ENCODE data around the gene GLI3. TPM values are rescaled to one million over a fixed set of nuclear protein-coding genes. Genes with fewer than 3 reads are reported as not detected.

The GLI3 gene
- polyA plus RNA-seq, 1 of the 3 experiments (the other 2 are of a cell fraction) = 0.08 TPM

- no peak for TF ChIP-seq NFIC (IDR thresholded peaks at IDR 0.05; ENCODE audit: borderline replicate concordance)
- no peak for TF ChIP-seq RXRA (IDR thresholded peaks at IDR 0.05; ENCODE audit: borderline replicate concordance, low read depth)
- no peak for TF ChIP-seq SMC3 (IDR thresholded peaks at IDR 0.05; ENCODE audit: low read depth, low read length)
- TF ChIP-seq FOXJ3 (CRISPR knock-in tag; IDR thresholded peaks at IDR 0.05) = no peak
- no peak for TF ChIP-seq RCOR1 (IDR thresholded peaks at IDR 0.05; ENCODE audit: low read length)
- no peak for TF ChIP-seq REST (IDR thresholded peaks at IDR 0.05; ENCODE audit: low read depth, low read length)
- no peak for TF ChIP-seq SIN3A (IDR thresholded peaks at IDR 0.05; ENCODE audit: borderline replicate concordance, low read depth, low read length)
- TF ChIP-seq GABPA (IDR thresholded peaks at IDR 0.05; ENCODE audit: low read depth) = no peak
- TF ChIP-seq TEAD4 (IDR thresholded peaks at IDR 0.05; ENCODE audit: borderline replicate concordance, insufficient read depth) = no peak
- no peak for TF ChIP-seq FOSL2 (IDR thresholded peaks at IDR 0.05; ENCODE audit: borderline replicate concordance, low read depth)
- TF ChIP-seq GATA2 (CRISPR knock-in tag; IDR thresholded peaks at IDR 0.05) = no peak
- no peak for TF ChIP-seq USF2 (IDR thresholded peaks at IDR 0.05; ENCODE audit: borderline replicate concordance, low read depth, low read length)
- TF ChIP-seq CTCF (IDR thresholded peaks at IDR 0.05) = no peak
- TF ChIP-seq TAF1 (IDR thresholded peaks at IDR 0.05; ENCODE audit: borderline replicate concordance, low read depth, low read length) = no peak
- no peak for TF ChIP-seq TCF12 (IDR thresholded peaks at IDR 0.05)
- no peak for TF ChIP-seq POLR2AphosphoS5 (IDR thresholded peaks at IDR 0.05; ENCODE audit: low read depth, low read length)
- no peak for TF ChIP-seq ELF1 (IDR thresholded peaks at IDR 0.05)
- TF ChIP-seq EP300 (IDR thresholded peaks at IDR 0.05; ENCODE audit: borderline replicate concordance in 1 of 2, low read depth in 1 of 2, low read length in 1 of 2) = no peak
- H2AFZ ChIP-seq (ENCODE audit: low read depth) = no peak overlapping the region
- H3K9ac ChIP-seq = no peak overlapping the region
- H3K4me2 ChIP-seq = no peak overlapping the region
- CTCF ChIA-PET = interaction anchor here (0.7 to 1.4 kb wide), 4 partner anchors 14 to 193 kb away, joined by 3 to 4 read pairs (median 3); no protein-coding TSS in a partner anchor
- 28% methylated on average over 10 of the region's 10 CpGs for WGBS (ENCODE audit: low lambda C conversion rate)
- no peaks in the 10 kb centered on the region for H4K20me1 ChIP-seq (ENCODE audit: insufficient read depth)
- H3F3A ChIP-seq (replicated peaks; ENCODE audit: insufficient read depth) = no peaks in the 10 kb centered on the region
- no peaks in the 10 kb centered on the region for H3K79me2 ChIP-seq (ENCODE audit: insufficient read depth)
- no peak overlapping the region for H3K4me3 ChIP-seq (ENCODE audit: low read depth in 2 of 2, low read length in 1 of 2)
- no peaks in the 10 kb centered on the region; a peak in 1 of 4 replicates for H3K4me1 ChIP-seq (ENCODE audit: control insufficient read depth in 1 of 2, insufficient read depth in 2 of 2, low read depth in 1 of 2, low read length in 1 of 2)
- H3K9me3 ChIP-seq = 0 out of 2 replicates have a peak, but pooled peaks cover 3% of the 10 kb centered on the region
- no peaks in the 10 kb centered on the region for H3K9me2 ChIP-seq
- POLR2A ChIA-PET = no interaction called here
- peaks cover 30% of the 10 kb centered on the region; the same call in 1 of the 2 replicates for H3K27me3 ChIP-seq (ENCODE audit: insufficient read depth)
- H3K27ac ChIP-seq (ENCODE audit: low read depth in 2 of 2, low read length in 1 of 2) = no peak overlapping the region
- no peaks in the 10 kb centered on the region for H3K36me3 ChIP-seq (replicated peaks in 1 of 2; ENCODE audit: control insufficient read depth in 1 of 2, insufficient read depth in 2 of 2, low read length in 1 of 2)
- no peak for DNase-seq
These were observed 102.6 kb downstream of the GLI3 start for GRCh38 chr7:42134276-42134876.

Data from SK-N-SH (cell line).